ENCODE measurements around the gene SRRM4.

DNA sequence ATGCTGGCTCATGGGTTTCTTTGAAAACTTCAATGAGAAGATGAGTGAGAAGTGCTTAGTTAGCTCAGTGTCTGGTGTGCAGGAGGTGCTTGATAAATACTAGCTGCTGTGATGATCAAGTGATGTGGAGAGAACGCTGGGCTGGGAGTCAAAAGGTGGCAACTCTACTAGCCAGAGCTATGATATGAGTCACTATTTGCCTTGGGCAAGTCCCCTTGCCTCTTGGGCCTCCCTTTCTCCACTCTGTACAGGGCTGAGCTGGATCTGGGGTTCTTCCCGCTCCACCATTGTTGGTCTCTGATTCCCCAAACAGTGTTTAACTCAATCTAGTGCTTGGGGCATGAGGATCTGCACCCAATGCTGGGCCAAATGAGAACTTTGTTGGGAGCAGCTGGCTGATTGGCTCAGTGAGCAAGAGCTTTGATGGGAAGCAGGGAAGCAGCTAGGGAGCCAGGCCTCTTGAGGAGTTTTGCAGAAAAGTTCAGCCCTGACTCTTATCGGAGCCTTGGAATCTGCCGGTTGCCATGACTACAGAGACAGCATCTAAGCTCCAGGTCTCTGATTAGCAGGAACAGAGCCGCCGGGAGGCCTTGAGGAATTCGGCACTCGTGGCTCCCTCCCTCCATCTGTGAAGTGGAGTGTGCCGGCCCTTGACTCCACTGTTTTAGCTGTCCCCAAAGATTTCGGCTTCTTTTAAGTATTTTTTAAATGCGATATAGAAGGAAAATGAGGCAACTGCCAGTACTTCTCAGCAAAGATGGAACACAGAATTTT lies 115.3 kb downstream of the SRRM4 start:
- no peak for TF ChIP-seq EP300 (IDR thresholded peaks at IDR 0.05)
- TF ChIP-seq, protein P1, sequence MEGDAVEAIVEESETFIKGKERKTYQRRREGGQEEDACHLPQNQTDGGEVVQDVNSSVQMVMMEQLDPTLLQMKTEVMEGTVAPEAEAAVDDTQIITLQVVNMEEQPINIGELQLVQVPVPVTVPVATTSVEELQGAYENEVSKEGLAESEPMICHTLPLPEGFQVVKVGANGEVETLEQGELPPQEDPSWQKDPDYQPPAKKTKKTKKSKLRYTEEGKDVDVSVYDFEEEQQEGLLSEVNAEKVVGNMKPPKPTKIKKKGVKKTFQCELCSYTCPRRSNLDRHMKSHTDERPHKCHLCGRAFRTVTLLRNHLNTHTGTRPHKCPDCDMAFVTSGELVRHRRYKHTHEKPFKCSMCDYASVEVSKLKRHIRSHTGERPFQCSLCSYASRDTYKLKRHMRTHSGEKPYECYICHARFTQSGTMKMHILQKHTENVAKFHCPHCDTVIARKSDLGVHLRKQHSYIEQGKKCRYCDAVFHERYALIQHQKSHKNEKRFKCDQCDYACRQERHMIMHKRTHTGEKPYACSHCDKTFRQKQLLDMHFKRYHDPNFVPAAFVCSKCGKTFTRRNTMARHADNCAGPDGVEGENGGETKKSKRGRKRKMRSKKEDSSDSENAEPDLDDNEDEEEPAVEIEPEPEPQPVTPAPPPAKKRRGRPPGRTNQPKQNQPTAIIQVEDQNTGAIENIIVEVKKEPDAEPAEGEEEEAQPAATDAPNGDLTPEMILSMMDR (IDR thresholded peaks at IDR 0.05) = no peak
